ENCODE data around the gene KCNK7.
A peak's percentile ranks its signal among the peaks of the same experiment; 100 is the strongest.

Gene KCNK7

DNA sequence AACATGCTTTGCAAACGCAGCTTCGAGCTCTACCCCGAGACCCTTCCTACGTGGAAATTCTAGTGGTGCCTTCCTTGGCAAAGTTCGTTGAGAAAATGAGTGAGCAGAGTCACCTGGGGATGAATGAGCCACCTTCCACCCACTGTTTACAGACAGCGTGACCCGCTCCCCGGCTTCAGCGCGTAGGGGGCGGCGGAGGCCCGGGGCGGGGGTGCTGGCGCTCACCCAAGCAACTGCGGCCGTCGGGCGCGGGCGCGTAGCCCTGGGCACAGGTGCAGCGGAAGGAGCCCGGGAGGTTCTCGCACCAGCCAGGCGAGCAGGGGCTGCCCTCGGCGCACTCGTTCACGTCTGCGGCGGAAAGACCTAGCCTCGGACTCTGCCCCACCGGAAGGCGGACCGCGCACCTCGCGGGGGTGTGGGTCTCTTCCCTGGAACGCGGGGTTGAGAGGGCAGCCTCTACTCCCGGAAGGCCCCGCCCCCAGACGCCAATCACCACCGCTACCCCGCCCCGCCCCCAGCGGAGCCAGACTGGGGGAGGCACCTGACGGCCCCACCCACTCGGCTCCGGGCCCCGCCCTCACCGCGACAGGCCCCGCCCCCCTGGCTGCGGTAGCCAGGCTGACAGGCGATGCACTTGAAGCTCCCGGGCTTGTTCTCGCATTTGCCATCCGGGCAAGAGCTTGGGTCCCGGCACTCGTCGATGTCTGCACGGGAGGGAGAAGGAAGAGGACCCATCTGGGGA, 49.2 kb downstream of the KCNK7 start:
- Histone ChIP-seq H3K4me3 (ENCODE audit: low read length) (peak overlapping the region; percentile 60; the same call in 1 of the 2 replicates), H3K27ac (ENCODE audit: low read length) (no peak overlapping the region), H3K9me3 (ENCODE audit: control insufficient read depth, insufficient read depth, low read length) (no peaks in the 10 kb centered on the region), H3K36me3 (ENCODE audit: control insufficient read depth, insufficient read depth, low read length) (no peaks in the 10 kb centered on the region), H3K4me1 (ENCODE audit: control insufficient read depth, insufficient read depth, low read length) (peaks cover 4% of the 10 kb centered on the region), H3K27me3 (ENCODE audit: control insufficient read depth, insufficient read depth, low read length) (peaks cover 5% of the 10 kb centered on the region; the same call in 1 of the 2 replicates)
- DNase-seq (ENCODE audit: low read depth, low spot score), result no peak
- WGBS (ENCODE audit: insufficient coverage, insufficient read length), result no CpG with 5 or more reads among the region's 64 CpGs

- Histone ChIP-seq H3K4me1 (ENCODE audit: control insufficient read depth, insufficient read depth, low read length) (peaks cover 4% of the 10 kb centered on the region), H3K9me3 (ENCODE audit: control insufficient read depth, insufficient read depth, low read length) (no peaks in the 10 kb centered on the region), H3K27ac (ENCODE audit: low read length) (no peak overlapping the region), H3K36me3 (ENCODE audit: control insufficient read depth, insufficient read depth, low read length) (no peaks in the 10 kb centered on the region), H3K4me3 (ENCODE audit: low read length) (no peak overlapping the region), H3K27me3 (ENCODE audit: control insufficient read depth, insufficient read depth, low read length) (peaks cover 5% of the 10 kb centered on the region; the same call in 1 of the 2 replicates)
- no CpG with 5 or more reads among the region's 4 CpGs for WGBS (ENCODE audit: insufficient coverage, insufficient read length)
- no peak for DNase-seq (ENCODE audit: low read depth, low spot score)
Measured at GRCh38 chr11:65545853-65546216, 49.8 kb downstream of the KCNK7 start.
